Daoy (cell line): ENCODE data around the gene TAF5. TPM values are rescaled to one million over a fixed set of nuclear protein-coding genes. Genes with fewer than 3 reads are reported as not detected.
"Not testable (repeated sequence)": the region's sequence is repeated elsewhere in the genome, so short reads cannot be mapped to it uniquely, and the experiment has no call there.

Experiments
- DNase-seq: peaks from one replicate; pipeline ENCODE4 v3.0.0-alpha.2; 2015; ENCODE audit warnings: low read depth
- total RNA-seq: library from RNA; depleted of rRNA; stranded (reverse); fragments of >200 nt; shearing (Covaris generic); gene quantifications from 2 replicates; pipeline ENCODE4 v1.2.3, GENCODE V29; 2014; rRNA removed

Gene TAF5
- total RNA-seq, result 7.7 and 9.6 TPM in 2 replicates

GRCh38 chr10:103367782-103368518 is at the start of gene TAF5:
Gene TAF5, plus strand, starts transcription at chr10:103367976. Its CDS starts 14 bp downstream, at chr10:103367990.
- peak; percentile 95 for DNase-seq

- DNase-seq, result no peak
These were observed 39.9 kb upstream of the TAF5 start for GRCh38 chr10:103327906-103328305.

- DNase-seq, result no peak
These were observed 33.7 kb upstream of the TAF5 start for GRCh38 chr10:103333934-103334520.

GRCh38 chr10:103334567-103334966 is 33.2 kb upstream of the TAF5 start:
- DNase-seq, result no peak

- DNase-seq, result no peak
These were observed 31.4 kb upstream of the TAF5 start for GRCh38 chr10:103336370-103336769.

GRCh38 chr10:103350175-103350516 is 17.6 kb upstream of the TAF5 start:
- no peak for DNase-seq

- peak; percentile 87 for DNase-seq
These were observed 17.1 kb upstream of the TAF5 start, which contains the start of gene PCGF6 for GRCh38 chr10:103350517-103351260. Gene PCGF6, minus strand, starts transcription at chr10:103351140. Its CDS starts 74 bp downstream, at chr10:103351066.

- DNase-seq, result no peak
These were observed 14.5 kb upstream of the TAF5 start for GRCh38 chr10:103353281-103353680.

- DNase-seq, result not testable (repeated sequence)
These were observed 13.2 kb upstream of the TAF5 start for GRCh38 chr10:103354567-103354966.

GRCh38 chr10:103355906-103356599 is 11.7 kb upstream of the TAF5 start:
- no peak for DNase-seq

GRCh38 chr10:103359493-103359892 is 8.3 kb upstream of the TAF5 start:
- DNase-seq, result not testable (repeated sequence)

GRCh38 chr10:103360791-103361190 is 7.0 kb upstream of the TAF5 start:
- DNase-seq, result peak; percentile 19

GRCh38 chr10:103367379-103367781 is 396 bp upstream of the TAF5 start:
- no peak for DNase-seq

GRCh38 chr10:103373544-103373943 is 5.8 kb downstream of the TAF5 start:
- no peak for DNase-seq

GRCh38 chr10:103374263-103374662 is 6.5 kb downstream of the TAF5 start:
- DNase-seq, result no peak

GRCh38 chr10:103382769-103383168 is 15.0 kb downstream of the TAF5 start:
- no peak for DNase-seq

GRCh38 chr10:103394180-103394579 is 26.4 kb downstream of the TAF5 start:
- no peak for DNase-seq

GRCh38 chr10:103395754-103396066 is 27.9 kb downstream of the TAF5 start:
- no peak for DNase-seq

GRCh38 chr10:103396067-103396788 is 28.5 kb downstream of the TAF5 start, which contains the start of the genes ATP5MK and PDCD11:
Gene ATP5MK, minus strand, starts transcription at chr10:103396475. Its CDS starts 4,018 bp downstream, at chr10:103392457.
Gene PDCD11, plus strand, starts transcription at chr10:103396626. Its CDS starts 1,801 bp downstream, at chr10:103398427.
- peak; percentile 96 for DNase-seq

- no peak for DNase-seq
These were observed 29.0 kb downstream of the TAF5 start for GRCh38 chr10:103396789-103397087.

- DNase-seq, result no peak
These were observed 29.5 kb downstream of the TAF5 start for GRCh38 chr10:103397191-103397825.
